Astrocyte of the cerebellum (primary cell): ENCODE results near the gene NSUN6.
A peak's percentile ranks its signal among the peaks of the same experiment; 100 is the strongest.

Source experiments
- DNase-seq: peaks from one replicate; pipeline ENCODE4 v3.0.0-alpha.2; 2011; ENCODE audit warnings: low read depth
- H3K4me3 ChIP-seq: 2 replicates; pipeline ENCODE4 v1.5.1; 2011; ENCODE audit warnings: mild to moderate bottlenecking, low read depth, low read length, moderate library complexity
- in situ Hi-C: cut with HindIII; loops from 2 replicates; pipeline ENCODE4 v1.10.0; 2017; ENCODE audit warnings: low sequenced_read_pairs
- TF ChIP-seq, protein P1 (sequence below): IDR thresholded peaks from 2 replicates; pipeline ENCODE4 v1.5.1; 2012; ENCODE audit warnings: low read length, low read depth, moderate library complexity, mild to moderate bottlenecking; ENCODE audit errors: missing control alignments

The NSUN6 gene

DNA sequence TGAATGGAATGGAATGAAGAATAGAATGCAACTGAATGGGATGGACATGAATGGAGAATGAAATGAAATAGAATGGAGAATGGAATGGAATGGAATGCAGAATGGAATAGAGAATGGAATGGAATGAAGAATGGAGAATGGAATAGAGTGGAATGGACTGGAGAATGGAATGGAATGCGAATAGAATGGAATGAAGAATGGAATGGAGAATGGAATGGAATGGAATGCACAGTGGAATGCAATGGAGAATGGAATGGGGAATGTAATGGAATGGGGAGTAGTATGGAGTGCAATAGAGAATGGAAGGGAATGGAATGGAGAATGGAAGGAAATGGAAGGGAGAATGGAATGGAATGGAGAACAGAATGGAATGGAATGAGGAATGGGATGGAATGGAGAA is 93.4 kb downstream of the NSUN6 start:
- no peak for DNase-seq
- TF ChIP-seq, protein P1, sequence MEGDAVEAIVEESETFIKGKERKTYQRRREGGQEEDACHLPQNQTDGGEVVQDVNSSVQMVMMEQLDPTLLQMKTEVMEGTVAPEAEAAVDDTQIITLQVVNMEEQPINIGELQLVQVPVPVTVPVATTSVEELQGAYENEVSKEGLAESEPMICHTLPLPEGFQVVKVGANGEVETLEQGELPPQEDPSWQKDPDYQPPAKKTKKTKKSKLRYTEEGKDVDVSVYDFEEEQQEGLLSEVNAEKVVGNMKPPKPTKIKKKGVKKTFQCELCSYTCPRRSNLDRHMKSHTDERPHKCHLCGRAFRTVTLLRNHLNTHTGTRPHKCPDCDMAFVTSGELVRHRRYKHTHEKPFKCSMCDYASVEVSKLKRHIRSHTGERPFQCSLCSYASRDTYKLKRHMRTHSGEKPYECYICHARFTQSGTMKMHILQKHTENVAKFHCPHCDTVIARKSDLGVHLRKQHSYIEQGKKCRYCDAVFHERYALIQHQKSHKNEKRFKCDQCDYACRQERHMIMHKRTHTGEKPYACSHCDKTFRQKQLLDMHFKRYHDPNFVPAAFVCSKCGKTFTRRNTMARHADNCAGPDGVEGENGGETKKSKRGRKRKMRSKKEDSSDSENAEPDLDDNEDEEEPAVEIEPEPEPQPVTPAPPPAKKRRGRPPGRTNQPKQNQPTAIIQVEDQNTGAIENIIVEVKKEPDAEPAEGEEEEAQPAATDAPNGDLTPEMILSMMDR: no peak
- in situ Hi-C loops: no loop called here
- H3K4me3 ChIP-seq: no peak overlapping the region

DNA sequence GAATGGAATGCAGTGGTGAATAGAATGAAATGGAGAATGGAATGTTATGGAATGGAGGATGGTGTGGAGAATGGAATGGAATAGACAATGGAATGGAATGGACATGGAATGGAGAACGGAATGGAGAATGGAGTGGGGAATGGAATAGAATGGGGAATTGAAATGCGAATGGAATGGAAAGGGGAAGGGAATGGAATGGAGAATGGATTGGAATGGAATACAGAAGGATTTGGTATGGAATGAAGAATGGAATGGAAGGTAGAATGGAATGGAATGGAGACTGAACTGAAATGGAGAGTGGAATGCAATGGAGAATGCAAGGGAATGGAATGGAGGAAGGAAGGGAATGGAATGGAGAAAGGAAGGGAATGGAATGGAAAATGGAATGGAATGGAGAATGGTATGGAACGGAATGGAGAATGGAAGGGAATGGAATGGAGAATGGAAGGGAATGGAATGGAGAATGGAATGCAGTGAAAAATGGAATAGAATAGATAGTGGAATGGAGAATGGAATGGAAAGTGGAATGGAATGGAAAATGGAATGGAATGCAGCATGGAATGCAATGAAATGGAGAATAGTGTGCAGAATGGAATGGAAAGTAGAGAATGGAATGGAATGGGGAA is 94.8 kb downstream of the NSUN6 start:
- TF ChIP-seq, protein P1: no peak
- no peak overlapping the region for H3K4me3 ChIP-seq
- in situ Hi-C loops: no loop called here
- no peak for DNase-seq

DNA sequence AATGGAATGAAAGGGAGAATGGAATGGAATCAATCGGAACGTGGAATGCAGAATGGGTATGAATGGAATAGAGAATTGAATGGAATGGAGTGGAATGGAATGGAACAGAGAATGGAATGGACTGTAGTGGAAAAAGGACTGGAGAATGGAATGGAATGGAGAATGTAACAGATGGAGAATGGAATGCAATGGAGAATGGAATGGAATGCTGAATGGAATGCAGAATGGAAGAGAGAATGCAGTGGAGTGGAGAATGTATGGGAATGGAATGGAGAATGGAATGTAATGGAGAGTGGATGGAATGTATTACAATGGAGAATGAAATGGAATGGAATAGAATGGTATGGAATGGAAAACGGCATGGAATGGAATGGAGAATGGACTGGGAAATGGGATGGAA is 96.9 kb downstream of the NSUN6 start:
- no peak for DNase-seq
- TF ChIP-seq, protein P1: no peak
- in situ Hi-C loops: no loop called here
- H3K4me3 ChIP-seq: no peak overlapping the region

DNA sequence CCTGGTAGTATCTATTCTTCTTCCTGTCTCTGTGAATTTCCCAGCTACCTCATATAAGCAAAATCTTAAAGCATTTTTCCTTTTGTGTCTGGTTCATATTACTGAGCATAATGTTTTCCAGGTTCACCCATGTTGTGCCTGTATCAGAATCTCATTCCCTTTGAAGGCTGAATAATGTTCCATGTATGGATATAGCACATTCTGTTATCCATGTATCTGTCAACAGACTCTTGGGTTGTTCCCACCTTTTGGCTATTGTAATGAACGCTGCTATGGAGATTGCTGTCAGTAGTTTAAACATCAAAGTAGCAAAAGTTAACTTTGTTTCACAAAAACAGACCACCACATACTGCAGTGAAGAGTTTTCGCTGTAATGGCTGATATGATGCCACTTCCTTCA is 99.9 kb downstream of the NSUN6 start:
- DNase-seq: no peak
- no peak overlapping the region for H3K4me3 ChIP-seq
- TF ChIP-seq, protein P1: no peak
- in situ Hi-C loops: no loop called here

DNA sequence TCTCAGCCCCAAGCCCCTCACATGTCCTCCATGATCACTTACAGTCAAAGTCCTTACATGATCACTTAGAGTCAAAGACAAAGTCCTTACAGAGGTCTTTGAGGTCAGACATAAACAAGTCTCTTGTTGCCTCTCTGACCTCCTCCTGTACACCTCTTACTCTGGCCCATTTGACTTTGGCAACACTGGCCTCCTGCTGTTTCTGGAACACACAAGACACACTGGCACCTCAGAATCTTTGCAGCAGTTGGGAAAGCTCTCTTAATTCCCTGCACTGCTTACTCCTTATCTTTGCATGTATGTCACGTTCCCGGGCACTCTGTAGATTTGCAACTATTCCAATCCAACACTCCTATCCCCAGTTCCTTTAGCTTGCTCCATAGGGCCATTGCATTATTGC is 102.3 kb downstream of the NSUN6 start:
- in situ Hi-C loops: no loop called here
- no peak for DNase-seq
- no peak overlapping the region for H3K4me3 ChIP-seq
- TF ChIP-seq, protein P1: no peak

DNA sequence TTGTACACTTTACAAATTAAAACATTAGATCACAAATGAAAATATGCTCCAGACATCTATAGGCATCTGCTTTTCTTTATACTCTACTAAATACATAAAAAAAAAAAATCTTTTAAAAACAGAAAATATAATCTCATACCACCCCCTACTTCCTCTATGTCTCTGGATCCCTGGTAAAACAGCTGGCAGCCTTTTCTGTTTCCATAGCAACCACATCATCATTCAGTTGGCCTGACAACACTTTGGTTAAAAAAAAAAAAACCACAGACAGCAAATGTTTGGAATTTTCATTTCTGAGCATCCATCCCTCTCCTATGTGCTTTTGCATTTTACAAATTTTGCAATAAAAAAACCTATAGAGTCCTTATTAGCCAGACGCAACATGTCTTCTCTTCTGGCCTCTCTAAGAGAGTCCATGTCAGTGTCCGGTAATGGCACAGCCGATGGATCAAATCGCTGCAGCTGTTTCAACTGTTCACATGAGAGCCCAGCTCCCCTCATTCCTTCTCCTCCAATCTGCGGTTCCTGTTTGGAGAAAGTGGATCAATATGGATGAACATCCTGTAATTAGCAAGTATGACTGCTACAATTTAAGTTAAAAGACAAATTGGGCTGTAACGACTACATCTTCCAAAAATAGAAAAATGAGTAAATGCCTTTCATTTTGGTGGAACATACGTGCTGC is 105.6 kb downstream of the NSUN6 start:
- in situ Hi-C loops: no loop called here
- TF ChIP-seq, protein P1: no peak
- DNase-seq: peak; percentile 27
- H3K4me3 ChIP-seq: no peak overlapping the region

DNA sequence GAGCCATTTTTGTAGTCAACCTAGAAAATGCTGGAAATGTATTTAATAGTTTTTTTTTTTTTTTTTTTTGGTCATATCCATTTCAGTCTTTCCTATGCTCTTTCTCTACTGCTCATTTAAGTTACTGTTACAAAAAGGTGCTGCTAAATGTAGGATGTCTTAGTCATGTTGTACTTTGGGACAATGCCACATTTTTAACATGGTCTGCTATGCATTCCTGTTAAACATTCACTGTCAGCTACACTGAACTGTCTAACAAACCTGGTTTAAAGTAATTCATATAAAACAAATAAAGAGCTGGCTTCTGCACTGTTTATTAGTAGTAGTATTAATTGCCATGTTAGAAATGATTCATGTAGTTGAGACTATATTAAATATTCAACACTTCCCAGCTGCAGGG is 108.6 kb downstream of the NSUN6 start:
- TF ChIP-seq, protein P1: no peak
- in situ Hi-C loops: no loop called here
- peak; percentile 62 for DNase-seq
- H3K4me3 ChIP-seq: no peak overlapping the region
